Colonic mucosa (tissue), 4 donors: ENCODE results near the gene RNF5. TPM values are rescaled to one million over a fixed set of nuclear protein-coding genes. Genes with fewer than 3 reads are reported as not detected.

Source experiments
- DNase-seq: peaks from one replicate; pipeline ENCODE4 v3.0.0-alpha.2; 2020
- H3K27ac ChIP-seq: fragments of 200-600 bp; one replicate; pipeline ENCODE4 v1.8.0; 2021
- H3K27me3 ChIP-seq: fragments of 200-600 bp; one replicate; pipeline ENCODE4 v1.8.0; 2021
- H3K36me3 ChIP-seq: fragments of 200-600 bp; one replicate; pipeline ENCODE4 v1.8.0; 2021
- H3K4me1 ChIP-seq: fragments of 200-600 bp; one replicate; pipeline ENCODE4 v1.8.0; 2021; ENCODE audit warnings: mild to moderate bottlenecking
- H3K4me3 ChIP-seq: fragments of 200-600 bp; one replicate; pipeline ENCODE4 v1.8.0; 2021
- H3K9ac ChIP-seq, 2 donors: one replicate each; pipeline ENCODE4 v1.7.0; 2013; ENCODE audit warnings: control low read depth in 2 of 2, low read depth in 2 of 2, low read length in 2 of 2
- H3K9me3 ChIP-seq: fragments of 200-600 bp; one replicate; pipeline ENCODE4 v1.8.0; 2021
- intact Hi-C: fragments of 100-400 bp; cut with DNase I; formaldehyde crosslinking; loops from one replicate; pipeline ENCODE4 v1.14.1; 2022
- total RNA-seq, 2 donors: library from RNA; stranded (reverse); fragmentation: NEBNext Ultra II Directional in 1 of 2; extraction: Animal tissue kit (Norgen Biotek cat#: 25700) in 1 of 2; gene quantifications; one replicate each; pipeline ENCODE4 v1.2.1, GENCODE V29; 2021
- TF ChIP-seq, protein P1 (sequence below): fragments of 200-600 bp; IDR thresholded peaks from one replicate; pipeline ENCODE4 v1.8.0; 2022; ENCODE audit warnings: antibody characterized with exemption, mild to moderate bottlenecking
- donor health status: healthy.
- donor health status: DM: no; HTN: no; CAD: no.
- donor health status: DM: no; HTN: no; CAD: no.

The RNF5 gene
- total RNA-seq, 2 donors from 2014 or later, result 75.8 to 87.4 TPM

DNA sequence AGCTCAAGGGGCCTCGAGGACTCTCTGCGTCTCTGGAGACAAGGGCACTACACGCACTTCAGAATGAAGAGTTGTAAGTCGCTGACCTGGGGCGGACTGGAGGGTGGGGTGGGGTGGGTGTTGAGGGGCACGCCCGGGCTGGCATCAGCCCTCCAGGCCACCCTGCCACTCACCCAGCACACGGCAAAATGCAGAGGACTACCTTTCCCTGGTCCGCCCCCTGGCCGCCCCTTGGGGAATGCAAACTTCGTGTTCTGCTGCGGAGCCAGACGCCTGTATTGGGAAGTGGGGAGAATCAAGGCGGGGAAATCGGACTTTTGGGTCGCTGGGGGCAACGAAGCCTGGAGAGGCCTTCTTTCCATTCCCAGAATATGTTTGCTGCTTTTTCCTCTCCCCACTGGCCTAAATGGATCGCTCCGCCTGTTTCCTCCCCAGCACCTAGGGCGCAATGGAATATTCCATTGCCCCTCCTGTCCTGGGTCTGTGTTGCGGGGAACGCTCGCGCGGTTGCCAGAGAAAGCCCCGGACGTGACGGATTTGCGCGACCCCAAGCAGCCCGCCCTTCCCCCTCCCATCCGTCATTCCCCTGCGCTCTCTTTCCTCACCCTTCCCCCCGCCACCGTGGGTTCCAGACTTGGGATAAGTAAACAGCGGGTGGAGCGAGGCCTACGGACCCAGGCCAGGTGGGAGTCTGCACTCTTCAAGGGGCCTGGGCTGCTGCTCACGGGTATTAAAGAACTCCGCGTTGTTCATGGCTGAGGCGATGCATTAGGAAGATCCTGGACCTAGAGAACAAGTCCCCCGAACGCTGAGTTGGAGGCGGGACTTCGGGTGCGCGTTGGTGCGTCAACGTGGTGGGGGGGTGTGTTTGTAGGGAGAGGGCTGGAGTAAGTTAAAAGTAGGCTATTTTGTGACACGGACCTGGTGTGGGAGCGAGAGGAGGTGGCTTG lies 24.4 kb upstream of the RNF5 start, which contains the start of gene PPT2:
PPT2 (plus strand) TSS at position 578 of the 950 bp plus-strand sequence. CDS start 454 bp downstream, outside the sequence.
- Histone ChIP-seq H3K27me3 (no peaks in the 10 kb centered on the region), H3K4me1 (peaks cover 4% of the 10 kb centered on the region), H3K27ac (peak within 1 kb of the TSS; percentile 68), H3K9ac (peak within 1 kb of the TSS; percentile 68 to 98), H3K4me3 (peak within 1 kb of the TSS; percentile 60), H3K9me3 (no peaks in the 10 kb centered on the region), H3K36me3 (no peaks in the 10 kb centered on the region)
- DNase-seq, result peak; percentile 84
- TF ChIP-seq, protein P1, sequence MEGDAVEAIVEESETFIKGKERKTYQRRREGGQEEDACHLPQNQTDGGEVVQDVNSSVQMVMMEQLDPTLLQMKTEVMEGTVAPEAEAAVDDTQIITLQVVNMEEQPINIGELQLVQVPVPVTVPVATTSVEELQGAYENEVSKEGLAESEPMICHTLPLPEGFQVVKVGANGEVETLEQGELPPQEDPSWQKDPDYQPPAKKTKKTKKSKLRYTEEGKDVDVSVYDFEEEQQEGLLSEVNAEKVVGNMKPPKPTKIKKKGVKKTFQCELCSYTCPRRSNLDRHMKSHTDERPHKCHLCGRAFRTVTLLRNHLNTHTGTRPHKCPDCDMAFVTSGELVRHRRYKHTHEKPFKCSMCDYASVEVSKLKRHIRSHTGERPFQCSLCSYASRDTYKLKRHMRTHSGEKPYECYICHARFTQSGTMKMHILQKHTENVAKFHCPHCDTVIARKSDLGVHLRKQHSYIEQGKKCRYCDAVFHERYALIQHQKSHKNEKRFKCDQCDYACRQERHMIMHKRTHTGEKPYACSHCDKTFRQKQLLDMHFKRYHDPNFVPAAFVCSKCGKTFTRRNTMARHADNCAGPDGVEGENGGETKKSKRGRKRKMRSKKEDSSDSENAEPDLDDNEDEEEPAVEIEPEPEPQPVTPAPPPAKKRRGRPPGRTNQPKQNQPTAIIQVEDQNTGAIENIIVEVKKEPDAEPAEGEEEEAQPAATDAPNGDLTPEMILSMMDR, result no peak
- intact Hi-C loops, result no loop called here

DNA sequence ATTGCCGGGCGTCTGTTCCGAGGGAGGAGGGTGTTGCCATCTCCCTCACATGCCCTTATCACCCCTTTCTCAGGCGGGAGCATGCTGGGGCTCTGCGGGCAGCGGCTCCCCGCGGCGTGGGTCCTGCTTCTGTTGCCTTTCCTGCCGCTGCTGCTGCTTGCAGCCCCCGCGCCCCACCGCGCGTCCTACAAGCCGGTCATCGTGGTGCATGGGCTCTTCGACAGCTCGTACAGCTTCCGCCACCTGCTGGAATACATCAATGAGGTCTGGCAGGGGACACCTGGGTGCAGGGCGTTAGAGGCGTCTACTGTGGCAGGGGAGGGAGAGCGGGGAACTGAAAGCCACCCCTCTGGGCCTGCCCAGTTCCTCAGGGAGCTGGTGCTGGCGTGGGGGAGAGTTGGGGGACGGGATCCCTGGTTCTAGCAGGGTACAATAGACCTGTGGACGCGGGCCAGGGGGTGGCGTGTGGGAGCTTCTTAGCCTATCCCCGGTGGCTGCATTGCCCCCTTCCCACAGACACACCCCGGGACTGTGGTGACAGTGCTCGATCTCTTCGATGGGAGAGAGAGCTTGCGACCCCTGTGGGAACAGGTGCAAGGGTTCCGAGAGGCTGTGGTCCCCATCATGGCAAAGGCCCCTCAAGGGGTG lies 23.6 kb upstream of the RNF5 start:
- DNase-seq, result peak; percentile 84
- H3K9ac ChIP-seq, result peak overlapping the region; percentile 68 to 98
- peak overlapping the region; percentile 60 for H3K4me3 ChIP-seq
- peak overlapping the region; percentile 68 for H3K27ac ChIP-seq
- intact Hi-C loops, result loop anchor here (5.0 kb wide), 1 partner anchor 37 kb away; no protein-coding TSS in a partner anchor
- no peaks in the 10 kb centered on the region for H3K9me3 ChIP-seq
- H3K36me3 ChIP-seq, result no peaks in the 10 kb centered on the region
- H3K27me3 ChIP-seq, result no peaks in the 10 kb centered on the region
- H3K4me1 ChIP-seq, result peaks cover 4% of the 10 kb centered on the region
- TF ChIP-seq, protein P1, result peak; percentile 44

DNA sequence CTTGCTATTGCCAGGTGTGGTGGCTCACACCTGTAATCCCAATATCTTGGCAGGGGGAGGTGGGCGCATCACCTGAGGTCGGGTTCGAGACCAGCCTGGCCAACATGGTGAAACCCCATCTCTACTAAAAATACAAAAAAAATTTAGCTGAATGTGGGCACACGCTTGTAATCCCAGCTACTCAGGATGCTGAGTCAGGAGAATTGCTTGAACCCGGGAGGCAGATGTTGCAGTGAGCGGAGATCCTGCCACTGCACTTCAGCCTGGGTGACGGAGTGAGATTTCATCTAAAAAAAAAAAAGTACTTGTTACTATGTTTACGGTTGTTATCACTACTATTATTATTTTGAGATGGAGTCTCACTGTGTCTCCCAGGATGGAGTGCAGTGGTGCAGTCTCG lies 21.3 kb upstream of the RNF5 start:
- TF ChIP-seq, protein P1, result no peak
- H3K9me3 ChIP-seq, result no peaks in the 10 kb centered on the region
- peaks cover 4% of the 10 kb centered on the region for H3K4me1 ChIP-seq
- intact Hi-C loops, result loop anchor here (5.0 kb wide), 1 partner anchor 40 kb away; no protein-coding TSS in a partner anchor
- no peaks in the 10 kb centered on the region for H3K27me3 ChIP-seq
- H3K9ac ChIP-seq, result no peak overlapping the region
- H3K36me3 ChIP-seq, result no peaks in the 10 kb centered on the region
- no peak overlapping the region for H3K4me3 ChIP-seq
- H3K27ac ChIP-seq, result no peak overlapping the region
- no peak for DNase-seq

GRCh38 chr6:32158052-32158451 lies 20.2 kb upstream of the RNF5 start:
- intact Hi-C loops, result loop anchor here (5.0 kb wide), 1 partner anchor 41 kb away; no protein-coding TSS in a partner anchor
- Histone ChIP-seq H3K4me3 (no peak overlapping the region), H3K27me3 (no peaks in the 10 kb centered on the region), H3K27ac (no peak overlapping the region), H3K9me3 (no peaks in the 10 kb centered on the region), H3K36me3 (no peaks in the 10 kb centered on the region), H3K4me1 (peaks cover 4% of the 10 kb centered on the region), H3K9ac (no peak overlapping the region)
- TF ChIP-seq, protein P1, result no peak
- no peak for DNase-seq

DNA sequence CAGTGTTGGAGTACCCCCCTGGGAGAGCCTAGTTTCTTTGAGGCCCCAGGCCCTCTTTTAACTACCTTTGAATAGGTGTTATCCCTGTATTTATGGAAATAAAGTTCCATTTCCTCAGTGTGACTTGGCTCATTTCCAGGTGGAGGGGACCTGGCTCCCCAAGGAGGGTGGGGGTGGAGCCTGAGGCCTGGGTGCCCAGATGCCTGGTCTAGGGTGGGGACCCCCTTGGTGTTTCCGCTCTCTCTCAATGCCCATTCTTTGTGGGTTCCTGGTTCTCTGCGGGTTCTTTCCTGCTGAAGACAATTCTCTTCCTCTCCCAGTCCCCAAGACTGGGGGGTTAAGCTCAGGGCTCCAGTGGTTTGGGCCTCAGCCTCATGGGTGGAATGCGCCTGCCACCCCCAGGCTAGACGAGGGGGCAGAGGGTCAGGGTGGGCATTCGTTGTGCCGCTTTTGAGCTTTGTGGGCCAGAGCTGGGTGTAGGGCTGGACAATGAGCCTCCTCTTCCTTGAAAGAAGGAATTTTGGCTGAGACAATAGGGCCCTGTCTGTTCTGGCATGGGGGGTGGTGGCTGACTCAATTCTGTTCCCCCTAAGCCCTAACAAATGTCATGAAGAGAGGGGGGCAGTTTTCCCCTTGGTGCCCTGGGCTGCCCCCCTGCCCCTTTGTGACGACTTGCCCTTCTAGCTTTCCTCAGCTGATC lies 14.5 kb upstream of the RNF5 start:
- Histone ChIP-seq H3K4me1 (no peaks in the 10 kb centered on the region), H3K9me3 (no peaks in the 10 kb centered on the region), H3K36me3 (no peaks in the 10 kb centered on the region), H3K9ac (no peak overlapping the region), H3K27ac (no peak overlapping the region), H3K4me3 (no peak overlapping the region), H3K27me3 (no peaks in the 10 kb centered on the region)
- intact Hi-C loops, result no loop called here
- TF ChIP-seq, protein P1, result no peak
- DNase-seq, result no peak
